Aorta (tissue), 5 donors: Measurements from ENCODE around the gene PPTC7. TPM values are rescaled to one million over a fixed set of nuclear protein-coding genes. Genes with fewer than 3 reads are reported as not detected.
"Not testable (repeated sequence)": the region's sequence is repeated elsewhere in the genome, so short reads cannot be mapped to it uniquely, and the experiment has no call there.

Experiments
- ATAC-seq: fragments of 200-7000 bp; cut with Tn5 transposase; one replicate; pipeline ENCODE4 v1.9.1; 2022; ENCODE audit warnings: moderate library complexity; ENCODE audit not compliant: low FRiP score
- DNase-seq, 2 donors: peaks; one replicate each; pipeline ENCODE4 v3.0.0-alpha.2; 2020
- H3K27ac ChIP-seq, 2 donors: one replicate each; pipeline ENCODE4 v1.5.1; 2013; ENCODE audit warnings: low read length in 2 of 2, mild to moderate bottlenecking in 2 of 2, moderate library complexity in 2 of 2, control low read depth in 1 of 2, inconsistent platforms in 1 of 2, low read depth in 1 of 2
- H3K27me3 ChIP-seq, 2 donors: one replicate each; pipeline ENCODE4 v1.6.1; 2013; ENCODE audit warnings: control low read depth in 1 of 2, low read length in 1 of 2, mild to moderate bottlenecking in 1 of 2, moderate library complexity in 1 of 2; ENCODE audit not compliant: insufficient read depth in 2 of 2, control insufficient read depth in 1 of 2
- H3K36me3 ChIP-seq, 2 donors: one replicate each; pipeline ENCODE4 v1.6.1; 2013; ENCODE audit warnings: control low read depth in 1 of 2, low read length in 1 of 2, mild to moderate bottlenecking in 1 of 2; ENCODE audit not compliant: insufficient read depth in 2 of 2, control insufficient read depth in 1 of 2
- H3K4me1 ChIP-seq, 2 donors: one replicate each; pipeline ENCODE4 v1.6.1; 2013; ENCODE audit warnings: low read length in 2 of 2, control low read depth in 1 of 2, mild to moderate bottlenecking in 1 of 2, moderate library complexity in 1 of 2; ENCODE audit not compliant: insufficient read depth in 2 of 2, control insufficient read depth in 1 of 2
- H3K4me3 ChIP-seq, 2 donors: one replicate each; pipeline ENCODE4 v1.5.1; 2013; ENCODE audit warnings: low read length in 2 of 2, control low read depth in 1 of 2, mild to moderate bottlenecking in 1 of 2
- H3K9me3 ChIP-seq: one replicate; pipeline ENCODE4 v1.6.1; 2013; ENCODE audit warnings: mild to moderate bottlenecking, low read length; ENCODE audit not compliant: control insufficient read depth
- WGBS, 2 donors: extraction: QIAGEN DNeasy Blood & Tissue Kit; methylation state at CpG; one replicate each; pipeline ENCODE4 v1.1.7; 2013; 5-methylcytosine and 5-hydroxymethylcytosine counted together
- intact Hi-C, 2 donors: fragments of 100-400 bp; cut with DNase I; formaldehyde crosslinking; loops; one replicate each; pipeline versions ENCODE4 v1.14.2 to v1.15.0; 2022
- polyA plus RNA-seq, 2 donors: library from polyadenylated mRNA; stranded (reverse); fragments of 200-250 nt; gene quantifications; one replicate each; pipeline ENCODE4 v1.2.3, GENCODE V29; 2013
- total RNA-seq, 2 donors: library from RNA; stranded (reverse); fragmentation: NEBNext Ultra II Directional; extraction: Animal tissue kit (Norgen Biotek cat#: 25700); gene quantifications; one replicate each; pipeline ENCODE4 v1.2.1, GENCODE V29; 2021
- donor health status: healthy with polysubstance abuse.
- donor health status: Bipolar disorder and iron deficiency.
- donor health status: DM: no; HTN: no; CAD: no.
- donor health status: DM: no; HTN: no; CAD: no.
- donor health status: DM: yes; HTN: yes; CAD: no.

PPTC7 gene
- total and polyA plus RNA-seq, 4 donors, result 8.5 to 21.8 (median 13.3) TPM

GRCh38 chr12:110547090-110547489, 36.0 kb downstream of the PPTC7 start:
- intact Hi-C loops, result no loop called here
- ATAC-seq (no peak), DNase-seq (no peak)
- H3K27me3 ChIP-seq, result no peaks in the 10 kb centered on the region
- peaks cover 0 to 2% of the 10 kb centered on the region in 2 donors for H3K4me1 ChIP-seq
- H3K4me3 ChIP-seq, result no peak overlapping the region
- peaks cover 2 to 3% of the 10 kb centered on the region in 2 donors for H3K36me3 ChIP-seq
- 94 to 98% methylated on average over 2 of the region's 2 CpGs for WGBS, 2 donors
- H3K9me3 ChIP-seq, result no peaks in the 10 kb centered on the region
- H3K27ac ChIP-seq, result no peak overlapping the region

- ATAC-seq, result no peak
Measured at GRCh38 chr12:110546339-110546738, 36.8 kb downstream of the PPTC7 start.

DNA sequence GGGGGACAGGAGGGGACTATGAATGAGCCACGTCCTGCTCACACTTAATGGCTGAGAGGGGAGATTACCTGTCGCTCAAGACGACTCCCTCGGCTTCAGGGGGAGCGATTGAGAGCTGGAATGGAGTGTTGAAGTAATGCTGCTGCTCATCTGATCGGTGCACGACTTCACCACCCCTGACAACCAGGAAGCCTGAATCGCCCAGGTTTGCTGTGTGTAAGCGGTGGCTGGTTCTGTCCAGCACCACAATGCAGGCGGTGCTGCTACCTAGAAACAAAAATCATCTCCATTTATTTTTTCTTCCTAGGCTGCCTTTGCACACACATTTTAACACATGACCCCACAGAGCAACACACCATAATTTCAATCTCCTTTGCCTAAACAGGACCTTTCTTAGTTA, 37.3 kb downstream of the PPTC7 start:
- H3K36me3 ChIP-seq, result peaks cover 2 to 3% of the 10 kb centered on the region in 2 donors
- no peaks in the 10 kb centered on the region for H3K9me3 ChIP-seq
- H3K4me3 ChIP-seq, result no peak overlapping the region
- 95 to 96% methylated on average over 10 of the region's 10 CpGs for WGBS, 2 donors
- H3K27me3 ChIP-seq, result no peaks in the 10 kb centered on the region
- no peak overlapping the region for H3K27ac ChIP-seq
- DNase-seq (no peak), ATAC-seq (no peak)
- intact Hi-C loops, result no loop called here
- peaks cover 0 to 2% of the 10 kb centered on the region in 2 donors for H3K4me1 ChIP-seq

More at GRCh38 chr12:110546339-110546738, 36.8 kb downstream of the PPTC7 start:
- peaks cover 2 to 3% of the 10 kb centered on the region in 2 donors for H3K36me3 ChIP-seq
- intact Hi-C loops, result no loop called here
- no peaks in the 10 kb centered on the region for H3K9me3 ChIP-seq
- no peaks in the 10 kb centered on the region for H3K27me3 ChIP-seq
- 17 to 25% methylated on average over 3 of the region's 3 CpGs for WGBS, 2 donors
- DNase-seq, result no peak
- peaks cover 0 to 2% of the 10 kb centered on the region in 2 donors for H3K4me1 ChIP-seq
- H3K27ac ChIP-seq, result no peak overlapping the region
- no peak overlapping the region for H3K4me3 ChIP-seq

GRCh38 chr12:110545259-110545658, 37.9 kb downstream of the PPTC7 start:
- H3K27me3 ChIP-seq, H3K4me1 ChIP-seq, DNase-seq, H3K4me3 ChIP-seq, H3K27ac ChIP-seq, H3K36me3 ChIP-seq, H3K9me3 ChIP-seq, intact Hi-C loops, ATAC-seq: not testable (repeated sequence)
- WGBS, 2 donors, result 97 to 98% methylated on average over 4 of the region's 4 CpGs

- no peak overlapping the region for H3K4me3 ChIP-seq
- ATAC-seq (no peak), DNase-seq (no peak)
- WGBS, 2 donors, result 66 to 68% methylated on average over 4 of the region's 4 CpGs
- H3K9me3 ChIP-seq, result no peaks in the 10 kb centered on the region
- H3K36me3 ChIP-seq, result peaks cover 0 to 3% of the 10 kb centered on the region in 2 donors
- H3K27ac ChIP-seq, result peak overlapping the region; percentile 71 to 94
- intact Hi-C loops, result loop anchor here in 1 of 2 donors (5.0 kb wide), 1 partner anchor 38 kb away; the partner anchor contains the start of gene PPTC7
- H3K27me3 ChIP-seq, result no peaks in the 10 kb centered on the region
- peaks cover 0 to 2% of the 10 kb centered on the region in 2 donors for H3K4me1 ChIP-seq
Measured at GRCh38 chr12:110543965-110544364, 39.2 kb downstream of the PPTC7 start.

DNA sequence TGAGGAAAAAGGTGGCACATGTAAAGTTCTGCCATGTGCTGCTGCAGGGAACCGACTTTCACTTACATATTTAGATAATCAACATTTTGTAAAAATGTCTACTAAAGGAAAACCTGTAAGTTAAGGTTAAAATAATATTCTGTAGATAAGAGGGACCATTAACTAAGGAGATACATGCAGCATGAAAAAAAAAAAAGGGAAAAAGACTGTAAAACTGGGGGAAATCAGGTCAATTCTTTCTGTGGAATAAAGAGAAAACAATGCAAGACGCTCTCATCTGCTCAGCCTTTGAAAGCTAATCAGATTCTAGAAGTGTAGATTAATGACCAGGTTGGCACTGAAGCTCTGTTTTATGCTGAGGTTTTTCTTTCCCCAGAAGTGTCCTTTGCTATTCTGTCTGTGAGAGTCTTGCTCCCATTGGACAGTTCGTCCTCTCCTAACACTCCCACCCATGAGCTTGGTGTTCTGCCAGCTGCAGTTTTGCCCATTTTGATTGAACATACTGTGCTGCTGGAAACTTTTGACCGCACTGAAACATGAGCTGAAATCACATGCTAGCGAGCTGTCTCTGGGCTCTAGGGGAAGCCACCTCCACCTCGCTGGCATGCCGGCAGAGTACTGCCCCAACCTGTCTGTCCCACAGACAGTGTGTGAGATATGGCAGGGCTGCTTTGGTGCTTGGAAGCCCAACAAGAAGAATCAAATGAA, 39.7 kb downstream of the PPTC7 start:
- DNase-seq, result peak; percentile 86 to 90

GRCh38 chr12:110540048-110540447, 43.1 kb downstream of the PPTC7 start:
- Histone ChIP-seq H3K9me3 (no peaks in the 10 kb centered on the region), H3K27ac (no peak overlapping the region), H3K4me3 (no peak overlapping the region), H3K36me3 (no peaks in the 10 kb centered on the region), H3K27me3 (no peaks in the 10 kb centered on the region), H3K4me1 (peaks cover 0 to 1% of the 10 kb centered on the region in 2 donors)
- ATAC-seq (no peak), DNase-seq (no peak)
- intact Hi-C loops, result loop anchor here in 1 of 2 donors (5.0 kb wide), 1 partner anchor 42 kb away; the partner anchor contains the start of gene PPTC7
- 93 to 96% methylated on average over 8 of the region's 8 CpGs for WGBS, 2 donors

More for the DNA sequence above, 39.7 kb downstream of the PPTC7 start:
- no peak overlapping the region for H3K4me3 ChIP-seq
- no peaks in the 10 kb centered on the region for H3K36me3 ChIP-seq
- H3K4me1 ChIP-seq, result peaks cover 0 to 2% of the 10 kb centered on the region in 2 donors
- WGBS, 2 donors, result 7 to 12% methylated on average over 7 of the region's 7 CpGs
- peak; percentile 91 for ATAC-seq
- intact Hi-C loops, result loop anchor here in 1 of 2 donors (5.0 kb wide), 1 partner anchor 39 kb away; the partner anchor contains the start of gene PPTC7
- H3K27me3 ChIP-seq, result no peaks in the 10 kb centered on the region
- no peaks in the 10 kb centered on the region for H3K9me3 ChIP-seq
- H3K27ac ChIP-seq, result peak overlapping the region; percentile 71 to 94

DNA sequence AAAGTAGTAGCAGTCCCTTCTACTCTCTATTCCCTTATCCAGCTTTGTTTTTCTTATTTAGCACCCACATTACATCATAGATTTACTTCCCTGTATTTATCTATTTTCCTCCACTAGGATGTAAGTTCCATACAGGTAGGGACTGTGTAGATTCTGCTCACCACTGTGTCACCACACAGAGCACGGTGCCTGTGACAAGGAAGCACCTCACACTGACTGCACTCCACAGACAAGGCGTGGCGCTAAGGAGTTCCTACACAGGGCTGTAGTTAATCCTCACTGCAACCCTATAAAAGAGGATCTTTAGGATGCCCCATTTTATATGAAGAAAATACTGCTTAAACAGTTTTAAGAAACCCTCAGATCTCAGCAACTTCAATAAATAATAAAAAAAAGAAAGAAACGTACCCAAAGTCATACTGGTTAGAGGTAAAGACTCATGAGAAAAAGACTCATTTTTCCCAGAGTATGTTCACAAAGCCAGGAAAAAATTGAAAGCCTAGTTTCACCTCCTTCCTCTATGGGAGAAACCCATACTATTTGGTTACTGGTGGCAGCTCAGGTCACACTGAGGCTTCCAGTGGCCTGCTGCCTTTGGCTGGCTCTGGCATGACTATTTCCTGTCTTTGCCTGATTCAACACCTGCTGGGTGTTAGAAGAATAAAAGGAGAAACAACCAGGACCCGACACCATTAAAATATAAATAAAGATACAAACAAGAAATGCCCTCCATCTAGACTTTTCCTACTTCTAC, 44.1 kb downstream of the PPTC7 start:
- peak overlapping the region in 1 of 2 donors; percentile 8 for H3K27ac ChIP-seq
- DNase-seq (no peak), ATAC-seq (no peak)
- WGBS, 2 donors, result 90% methylated on average over 5 of the region's 5 CpGs
- H3K27me3 ChIP-seq, result no peaks in the 10 kb centered on the region
- no peak overlapping the region for H3K4me3 ChIP-seq
- H3K36me3 ChIP-seq, result no peaks in the 10 kb centered on the region
- no peaks in the 10 kb centered on the region for H3K9me3 ChIP-seq
- intact Hi-C loops, result loop anchor here in 1 of 2 donors (5.0 kb wide), 1 partner anchor 43 kb away; the partner anchor contains the start of gene PPTC7
- peaks cover 0 to 1% of the 10 kb centered on the region in 2 donors for H3K4me1 ChIP-seq
